SK-N-SH (cell line): ENCODE measurements around the gene STPG1. TPM values are rescaled to one million over a fixed set of nuclear protein-coding genes. Genes with fewer than 3 reads are reported as not detected.

Experiments
- CTCF ChIA-PET: fragments of 300-600, 350-600 bp; formaldehyde crosslinking; extraction: SDS; loops from one replicate; lab custom pipeline; 2021; lab: Yijun Ruan, JAX
- POLR2A ChIA-PET: fragments of 350-600 bp; sonication (Branson Sonifier 250); formaldehyde crosslinking; extraction: SDS; loops from one replicate; lab custom pipeline; 2020; ENCODE audit warnings: antibody characterized with exemption, inconsistent platforms; lab: Yijun Ruan, JAX
- DNase-seq: peaks from one replicate; pipeline ENCODE4 v3.0.0; 2012
- H2AFZ ChIP-seq: fragments of 200-600 bp; sonication (generic); 2 replicates; pipeline ENCODE4 v1.8.1; 2016; ENCODE audit warnings: antibody characterized with exemption, mild to moderate bottlenecking, low read depth
- H3F3A ChIP-seq: fragments of 200-600 bp; sonication (generic); replicated peaks from 2 replicates; pipeline ENCODE3; 2016; ENCODE audit warnings: antibody characterized with exemption, mild to moderate bottlenecking; ENCODE audit not compliant: insufficient read depth
- H3K27ac ChIP-seq, 2 experiments: fragments of 200-500 bp in 1 of 2; fragments of 200-600 bp in 1 of 2; sonication (Bioruptor generic) in 1 of 2; sonication (generic), shearing (Covaris generic) in 1 of 2; 2 replicates each; pipeline versions ENCODE4 v1.5.1 to v1.6.1; 2014 to 2016; ENCODE audit warnings: low read depth in 2 of 2, inconsistent platforms in 1 of 2, low read length in 1 of 2, mild to moderate bottlenecking in 1 of 2, mixed read lengths in 1 of 2
- H3K27me3 ChIP-seq: fragments of 200-600 bp; sonication (generic), shearing (Covaris generic); 2 replicates; pipeline ENCODE4 v1.6.1; 2016; ENCODE audit warnings: mixed run types; ENCODE audit not compliant: insufficient read depth
- H3K36me3 ChIP-seq, 2 experiments: fragments of 200-500 bp in 1 of 2; fragments of 200-600 bp in 1 of 2; sonication (Bioruptor generic) in 1 of 2; sonication (generic) in 1 of 2; replicated peaks in 1 of 2; 2 replicates each; pipeline versions ENCODE3 to v1.5.1; 2014 to 2016; ENCODE audit warnings: low read length in 1 of 2, mild to moderate bottlenecking in 1 of 2; ENCODE audit not compliant: insufficient read depth in 2 of 2, control insufficient read depth in 1 of 2
- H3K4me1 ChIP-seq, 2 experiments: fragments of 200-500 bp in 1 of 2; fragments of 200-600 bp in 1 of 2; sonication (Bioruptor generic) in 1 of 2; sonication (generic), shearing (Covaris generic) in 1 of 2; 2 replicates each; pipeline versions ENCODE4 v1.5.1 to v1.6.1; 2014 to 2016; ENCODE audit warnings: low read depth in 1 of 2, low read length in 1 of 2, mixed run types in 1 of 2; ENCODE audit not compliant: insufficient read depth in 2 of 2, control insufficient read depth in 1 of 2
- H3K4me2 ChIP-seq: fragments of 200-600 bp; sonication (generic), shearing (Covaris generic); 2 replicates; pipeline ENCODE4 v1.6.1; 2017; ENCODE audit warnings: mixed run types
- H3K4me3 ChIP-seq, 2 experiments: fragments of 200-500 bp in 1 of 2; fragments of 200-600 bp in 1 of 2; sonication (Bioruptor generic) in 1 of 2; sonication (generic), shearing (Covaris generic) in 1 of 2; 2 replicates each; pipeline versions ENCODE4 v1.5.1 to v1.8.1; 2014 to 2016; ENCODE audit warnings: low read depth in 2 of 2, inconsistent platforms in 1 of 2, low read length in 1 of 2, mild to moderate bottlenecking in 1 of 2, mixed read lengths in 1 of 2, moderate library complexity in 1 of 2
- H3K79me2 ChIP-seq: fragments of 200-600 bp; sonication (generic); 2 replicates; pipeline ENCODE4 v1.8.1; 2017; ENCODE audit warnings: mild to moderate bottlenecking; ENCODE audit not compliant: insufficient read depth
- H3K9ac ChIP-seq: fragments of 200-600 bp; sonication (generic); 2 replicates; pipeline ENCODE4 v1.6.1; 2017; ENCODE audit warnings: mixed run types
- H3K9me2 ChIP-seq: fragments of 200-600 bp; sonication (generic); 2 replicates; pipeline ENCODE4 v1.6.1; 2017; ENCODE audit warnings: mixed run types
- H3K9me3 ChIP-seq: fragments of 200-600 bp; sonication (generic); 2 replicates; pipeline ENCODE4 v1.6.1; 2017; ENCODE audit warnings: mixed run types, mild to moderate bottlenecking, moderate library complexity
- H4K20me1 ChIP-seq: fragments of 200-600 bp; sonication (generic); 2 replicates; pipeline ENCODE4 v1.6.1; 2017; ENCODE audit warnings: mild to moderate bottlenecking, mixed run types; ENCODE audit not compliant: insufficient read depth
- CHD2 ChIP-seq: fragments of 150-350 bp; IDR thresholded peaks from 2 replicates; pipeline ENCODE4 v1.6.1; 2018; ENCODE audit warnings: low read length; ENCODE audit not compliant: partially characterized antibody
- EP300 ChIP-seq, 2 experiments: IDR thresholded peaks; 2 replicates each; pipeline versions ENCODE4 v1.4.0 to v1.6.1; 2012; ENCODE audit warnings: borderline replicate concordance in 1 of 2, low read depth in 1 of 2, low read length in 1 of 2
- EZH2phosphoT487 ChIP-seq: fragments of 200-600 bp; sonication (generic); IDR thresholded peaks from 2 replicates; pipeline ENCODE4 v1.6.1; 2017; ENCODE audit warnings: low read depth, mixed run types, mild to moderate bottlenecking, antibody characterized with exemption, moderate library complexity, borderline replicate concordance
- FOSL2 ChIP-seq: IDR thresholded peaks from 2 replicates; pipeline ENCODE4 v1.4.0; 2012; ENCODE audit warnings: low read depth, mild to moderate bottlenecking, moderate library complexity, borderline replicate concordance
- FOXJ3 ChIP-seq: sonication (generic); formaldehyde crosslinking; IDR thresholded peaks from 2 replicates; pipeline ENCODE4 v1.5.1; 2020; ENCODE audit warnings: mild to moderate bottlenecking, missing genetic modification reagents
- FOXM1 ChIP-seq: IDR thresholded peaks from 2 replicates; pipeline ENCODE4 v1.4.0; 2012; ENCODE audit warnings: low read depth, mild to moderate bottlenecking
- GATA2 ChIP-seq: sonication (generic); formaldehyde crosslinking; IDR thresholded peaks from 2 replicates; pipeline ENCODE4 v1.5.0; 2020; ENCODE audit warnings: mild to moderate bottlenecking, missing genetic modification reagents
- IRF3 ChIP-seq: fragments of 150-350 bp; IDR thresholded peaks from 2 replicates; pipeline ENCODE4 v1.6.1; 2016; ENCODE audit warnings: mild to moderate bottlenecking, low read depth, low read length
- MEF2A ChIP-seq: IDR thresholded peaks from 2 replicates; pipeline ENCODE4 v1.4.0; 2012; ENCODE audit warnings: low read depth, borderline replicate concordance
- NFIC ChIP-seq: IDR thresholded peaks from 2 replicates; pipeline ENCODE4 v1.4.0; 2012; ENCODE audit warnings: borderline replicate concordance
- RCOR1 ChIP-seq: fragments of 150-350 bp; IDR thresholded peaks from 2 replicates; pipeline ENCODE4 v1.6.1; 2017; ENCODE audit warnings: antibody characterized with exemption, low read length
- SIN3A ChIP-seq: IDR thresholded peaks from 2 replicates; pipeline ENCODE4 v1.6.1; 2012; ENCODE audit warnings: low read depth, mild to moderate bottlenecking, low read length, moderate library complexity, borderline replicate concordance
- USF1 ChIP-seq: IDR thresholded peaks from 2 replicates; pipeline ENCODE4 v1.4.0; 2012; ENCODE audit warnings: low read depth, borderline replicate concordance
- USF2 ChIP-seq: fragments of 150-350 bp; IDR thresholded peaks from 2 replicates; pipeline ENCODE4 v1.6.1; 2017; ENCODE audit warnings: antibody characterized with exemption, low read length, low read depth, borderline replicate concordance
- WGBS: methylation state at CpG from one replicate; pipeline ENCODE4 v1.1.6; 2017; ENCODE audit warnings: low lambda C conversion rate; 5-methylcytosine and 5-hydroxymethylcytosine counted together
- polyA plus RNA-seq, 3 experiments: library from polyadenylated mRNA; depleted of rRNA; stranded (reverse); fragments of >200 nt; gene quantifications; 2 replicates each; pipeline ENCODE4 v1.2.3, GENCODE V29; 2012
- TF ChIP-seq, protein P1 (sequence below): fragments of 200-600 bp; sonication (generic); IDR thresholded peaks from 2 replicates; pipeline ENCODE4 v1.6.1; 2017; ENCODE audit warnings: antibody characterized with exemption, mild to moderate bottlenecking, moderate library complexity
- TF ChIP-seq, protein P2 (sequence below): IDR thresholded peaks from 2 replicates; pipeline ENCODE4 v1.4.0; 2012; ENCODE audit warnings: low read depth

Gene STPG1
- polyA plus RNA-seq, 1 of the 3 experiments (the other 2 are of a cell fraction) = 8.7 TPM

DNA sequence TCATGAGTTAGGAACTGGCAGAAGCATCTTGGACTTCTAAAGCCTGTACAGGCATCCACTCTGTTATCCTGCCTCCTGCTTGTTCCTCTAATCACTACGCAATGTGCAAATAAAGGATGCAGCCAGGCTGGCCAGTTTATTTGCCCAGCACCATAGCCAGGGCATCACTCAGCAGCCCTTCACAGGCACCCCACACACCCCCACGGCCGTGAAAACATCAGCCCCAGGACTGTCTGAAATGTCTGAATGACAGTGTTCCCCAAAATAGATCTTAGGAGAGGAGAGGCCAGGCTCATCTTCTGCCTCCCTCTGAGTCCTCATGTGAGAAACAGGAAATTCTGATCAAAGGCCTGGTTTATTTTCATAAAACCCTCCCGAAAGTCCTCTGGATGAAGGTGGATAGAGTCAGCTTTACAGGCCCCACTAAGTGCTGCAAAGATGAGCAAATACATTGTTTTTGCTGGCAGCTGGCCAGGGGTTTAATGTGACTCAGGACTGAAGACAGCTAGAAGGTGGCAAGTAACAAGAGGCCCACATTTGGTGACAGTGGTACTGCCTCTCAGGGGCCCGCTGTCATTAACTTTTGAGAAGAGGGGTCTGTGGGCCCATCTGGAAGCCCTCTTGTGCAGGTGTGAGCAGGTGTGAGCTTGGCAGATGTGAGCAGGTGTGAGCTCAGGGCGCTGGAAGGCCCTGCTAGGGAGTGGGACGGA is 61.5 kb downstream of the STPG1 start:
- Histone ChIP-seq H3K4me3 (no peak overlapping the region), H3K4me1 (peaks cover 0 to 4% of the 10 kb centered on the region in 2 experiments; a peak in 1 of 4 replicates), H2AFZ (no peak overlapping the region), H3K9me2 (no peaks in the 10 kb centered on the region), H3K9ac (no peak overlapping the region), H3K27me3 (no peaks in the 10 kb centered on the region), H3F3A (no peaks in the 10 kb centered on the region), H3K4me2 (no peak overlapping the region), H4K20me1 (no peaks in the 10 kb centered on the region), H3K9me3 (no peaks in the 10 kb centered on the region), H3K79me2 (no peaks in the 10 kb centered on the region), H3K27ac (peak overlapping the region in 1 of 2 experiments; percentile 6; a peak in 1 of 4 replicates), H3K36me3 (no peaks in the 10 kb centered on the region)
- TF ChIP-seq, protein P1, sequence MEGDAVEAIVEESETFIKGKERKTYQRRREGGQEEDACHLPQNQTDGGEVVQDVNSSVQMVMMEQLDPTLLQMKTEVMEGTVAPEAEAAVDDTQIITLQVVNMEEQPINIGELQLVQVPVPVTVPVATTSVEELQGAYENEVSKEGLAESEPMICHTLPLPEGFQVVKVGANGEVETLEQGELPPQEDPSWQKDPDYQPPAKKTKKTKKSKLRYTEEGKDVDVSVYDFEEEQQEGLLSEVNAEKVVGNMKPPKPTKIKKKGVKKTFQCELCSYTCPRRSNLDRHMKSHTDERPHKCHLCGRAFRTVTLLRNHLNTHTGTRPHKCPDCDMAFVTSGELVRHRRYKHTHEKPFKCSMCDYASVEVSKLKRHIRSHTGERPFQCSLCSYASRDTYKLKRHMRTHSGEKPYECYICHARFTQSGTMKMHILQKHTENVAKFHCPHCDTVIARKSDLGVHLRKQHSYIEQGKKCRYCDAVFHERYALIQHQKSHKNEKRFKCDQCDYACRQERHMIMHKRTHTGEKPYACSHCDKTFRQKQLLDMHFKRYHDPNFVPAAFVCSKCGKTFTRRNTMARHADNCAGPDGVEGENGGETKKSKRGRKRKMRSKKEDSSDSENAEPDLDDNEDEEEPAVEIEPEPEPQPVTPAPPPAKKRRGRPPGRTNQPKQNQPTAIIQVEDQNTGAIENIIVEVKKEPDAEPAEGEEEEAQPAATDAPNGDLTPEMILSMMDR = no peak
- TF ChIP-seq FOSL2 = peak; percentile 24; the same call in 1 of the 2 replicates
- peak; percentile 52; the same call in 1 of the 2 replicates for TF ChIP-seq NFIC
- ChIA-PET CTCF (interaction anchor here (1.0 kb wide), 1 partner anchor 39 kb away, joined by 3 read pairs; no protein-coding TSS in a partner anchor), POLR2A (no interaction called here)
- 87% methylated on average over 5 of the region's 7 CpGs for WGBS
- DNase-seq = no peak

DNA sequence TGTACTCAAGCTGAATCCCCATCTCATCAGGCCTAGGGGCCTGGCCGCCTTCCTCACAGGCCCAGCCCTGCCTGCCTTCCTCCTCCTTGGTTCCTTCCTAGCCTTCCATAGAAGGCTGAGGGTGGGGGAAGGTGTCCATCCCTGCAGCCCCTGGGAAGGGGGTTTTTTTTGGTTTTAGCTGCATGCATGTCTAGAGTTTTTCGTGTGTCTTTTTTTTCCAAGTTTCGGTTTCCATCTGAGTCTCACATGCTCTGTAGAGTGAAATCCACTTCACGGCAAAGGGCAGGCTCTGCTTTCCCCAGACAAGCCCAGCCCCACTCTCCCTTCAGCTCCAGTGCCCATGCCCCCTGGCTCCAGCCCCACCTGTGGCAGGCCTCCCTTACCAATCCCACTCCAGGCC is 62.3 kb downstream of the STPG1 start:
- Histone ChIP-seq H3K9me3 (no peaks in the 10 kb centered on the region), H4K20me1 (no peaks in the 10 kb centered on the region), H3K4me2 (no peak overlapping the region), H3K4me1 (peaks cover 0 to 4% of the 10 kb centered on the region in 2 experiments; a peak in 1 of 4 replicates), H3K27ac (no peak overlapping the region), H3K4me3 (no peak overlapping the region), H3K9me2 (no peaks in the 10 kb centered on the region), H3K79me2 (no peaks in the 10 kb centered on the region), H3K36me3 (no peaks in the 10 kb centered on the region), H2AFZ (no peak overlapping the region), H3F3A (no peaks in the 10 kb centered on the region), H3K27me3 (no peaks in the 10 kb centered on the region), H3K9ac (no peak overlapping the region)
- ChIA-PET CTCF (interaction anchor here (1.9 kb wide), 1 partner anchor 152 kb away, joined by 9 read pairs; no protein-coding TSS in a partner anchor), POLR2A (interaction anchor here (0.5 kb wide), 1 partner anchor 92 kb away, joined by 3 read pairs; no protein-coding TSS in a partner anchor)
- 98% methylated on average over 4 of the region's 4 CpGs for WGBS
- TF ChIP-seq FOXM1 = no peak
- no peak for TF ChIP-seq EP300 (IDR thresholded peaks at IDR 0.05; ENCODE audit: borderline replicate concordance in 1 of 2, low read depth in 1 of 2, low read length in 1 of 2)
- no peak for TF ChIP-seq USF2
- no peak for TF ChIP-seq FOSL2
- TF ChIP-seq, protein P1 = no peak
- TF ChIP-seq GATA2 (CRISPR knock-in tag) = no peak
- TF ChIP-seq NFIC = no peak
- no peak for TF ChIP-seq CHD2
- no peak for TF ChIP-seq MEF2A
- TF ChIP-seq RCOR1 = no peak
- TF ChIP-seq USF1 = no peak
- no peak for TF ChIP-seq FOXJ3
- TF ChIP-seq SIN3A = no peak
- no peak for TF ChIP-seq EZH2phosphoT487
- TF ChIP-seq, protein P2, sequence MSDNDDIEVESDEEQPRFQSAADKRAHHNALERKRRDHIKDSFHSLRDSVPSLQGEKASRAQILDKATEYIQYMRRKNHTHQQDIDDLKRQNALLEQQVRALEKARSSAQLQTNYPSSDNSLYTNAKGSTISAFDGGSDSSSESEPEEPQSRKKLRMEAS = no peak
- no peak for TF ChIP-seq IRF3
- DNase-seq = no peak
